H9 (cell line): ENCODE measurements around the gene CLIC6. TPM values are rescaled to one million over a fixed set of nuclear protein-coding genes. Genes with fewer than 3 reads are reported as not detected.

ENCODE experiments used
- DNase-seq: peaks from one replicate; pipeline ENCODE4 v3.0.0-alpha.2; 2017
- H2AFZ ChIP-seq: one replicate; pipeline ENCODE4 v1.6.1; 2013; ENCODE audit warnings: mild to moderate bottlenecking, low read length, control low read depth, moderate library complexity
- H2AK5ac ChIP-seq: 2 replicates; pipeline ENCODE4 v1.6.1; 2013; ENCODE audit warnings: low read length, control low read depth, mixed read lengths; ENCODE audit not compliant: insufficient read length
- H2BK120ac ChIP-seq: one replicate; pipeline ENCODE4 v1.6.1; 2013; ENCODE audit warnings: low read depth, mild to moderate bottlenecking, low read length, control low read depth, inconsistent platforms; ENCODE audit not compliant: poor library complexity, severe bottlenecking
- H2BK12ac ChIP-seq: 2 replicates; pipeline ENCODE4 v1.6.1; 2013; ENCODE audit warnings: low read length, control low read depth, mixed read lengths, low read depth; ENCODE audit not compliant: insufficient read length
- H2BK15ac ChIP-seq: 2 replicates; pipeline ENCODE4 v1.6.1; 2013; ENCODE audit warnings: low read depth, low read length, control low read depth
- H2BK20ac ChIP-seq: one replicate; pipeline ENCODE4 v1.6.1; 2013; ENCODE audit warnings: low read depth, mild to moderate bottlenecking, low read length, control low read depth, inconsistent platforms; ENCODE audit not compliant: poor library complexity, severe bottlenecking
- H2BK5ac ChIP-seq: 2 replicates; pipeline ENCODE4 v1.6.1; 2013; ENCODE audit warnings: low read length, control low read depth, mixed read lengths; ENCODE audit not compliant: insufficient read length
- H3K14ac ChIP-seq: 2 replicates; pipeline ENCODE4 v1.6.1; 2013; ENCODE audit warnings: low read length, control low read depth; ENCODE audit not compliant: insufficient read depth
- H3K18ac ChIP-seq: 2 replicates; pipeline ENCODE4 v1.6.1; 2013; ENCODE audit warnings: low read depth, mild to moderate bottlenecking, mixed read lengths, low read length, control low read depth; ENCODE audit not compliant: insufficient read length
- H3K23ac ChIP-seq: 2 replicates; pipeline ENCODE4 v1.6.1; 2013; ENCODE audit warnings: low read length, control low read depth, mixed read lengths, low read depth; ENCODE audit not compliant: insufficient read length
- H3K23me2 ChIP-seq: 2 replicates; pipeline ENCODE4 v1.6.1; 2013; ENCODE audit warnings: low read depth, mild to moderate bottlenecking, mixed read lengths, low read length, control low read depth; ENCODE audit not compliant: insufficient read length, poor library complexity, severe bottlenecking
- H3K27ac ChIP-seq: 2 replicates; pipeline ENCODE4 v1.5.1; 2013; ENCODE audit warnings: low read length, control low read depth, mixed read lengths, low read depth; ENCODE audit not compliant: insufficient read length
- H3K27me3 ChIP-seq: 2 replicates; pipeline ENCODE4 v1.6.1; 2013; ENCODE audit warnings: low read length, control low read depth, inconsistent platforms; ENCODE audit not compliant: insufficient read depth
- H3K4ac ChIP-seq: 2 replicates; pipeline ENCODE4 v1.6.1; 2013; ENCODE audit warnings: low read depth, mild to moderate bottlenecking, control low read depth, inconsistent platforms, low read length, moderate library complexity
- H3K4me1 ChIP-seq: 2 replicates; pipeline ENCODE4 v1.6.1; 2013; ENCODE audit warnings: low read length, control low read depth, inconsistent platforms; ENCODE audit not compliant: insufficient read depth
- H3K4me2 ChIP-seq: 2 replicates; pipeline ENCODE4 v1.6.1; 2013; ENCODE audit warnings: low read length, control low read depth, mixed read lengths; ENCODE audit not compliant: insufficient read length, insufficient read depth
- H3K56ac ChIP-seq: 2 replicates; pipeline ENCODE4 v1.6.1; 2013; ENCODE audit warnings: low read depth, mild to moderate bottlenecking, mixed read lengths, low read length, control low read depth; ENCODE audit not compliant: insufficient read length
- H3K79me1 ChIP-seq: 2 replicates; pipeline ENCODE4 v1.6.1; 2013; ENCODE audit warnings: low read depth, mild to moderate bottlenecking, moderate library complexity, low read length, control low read depth, inconsistent platforms; ENCODE audit not compliant: insufficient read depth, poor library complexity, severe bottlenecking
- H3K79me2 ChIP-seq: 2 replicates; pipeline ENCODE4 v1.6.1; 2013; ENCODE audit warnings: low read length, control low read depth, inconsistent platforms; ENCODE audit not compliant: insufficient read depth
- H3K9ac ChIP-seq: 2 replicates; pipeline ENCODE4 v1.6.1; 2013; ENCODE audit warnings: low read length, control low read depth, mixed read lengths; ENCODE audit not compliant: insufficient read length; ENCODE audit errors: extremely low read depth
- H3K9me3 ChIP-seq: one replicate; pipeline ENCODE4 v1.6.1; 2013; ENCODE audit warnings: low read depth, low read length, inconsistent platforms; ENCODE audit not compliant: control insufficient read depth
- H3T11ph ChIP-seq: one replicate; pipeline ENCODE4 v1.6.1; 2013; ENCODE audit warnings: mild to moderate bottlenecking, low read length, control low read depth, inconsistent platforms
- H4K20me1 ChIP-seq: one replicate; pipeline ENCODE4 v1.6.1; 2013; ENCODE audit not compliant: control insufficient read depth, insufficient read length, insufficient read depth
- H4K5ac ChIP-seq: 2 replicates; pipeline ENCODE4 v1.6.1; 2013; ENCODE audit warnings: low read depth, mild to moderate bottlenecking, mixed read lengths, low read length, control low read depth; ENCODE audit not compliant: insufficient read length
- H4K8ac ChIP-seq: replicated peaks from 2 replicates; pipeline ENCODE4 v1.6.1; 2013; ENCODE audit warnings: low read length, control low read depth, mixed read lengths, low read depth; ENCODE audit not compliant: insufficient read length
- H4K91ac ChIP-seq: 2 replicates; pipeline ENCODE4 v1.6.1; 2013; ENCODE audit warnings: low read depth, mild to moderate bottlenecking, moderate library complexity, mixed read lengths, low read length, control low read depth; ENCODE audit not compliant: insufficient read length
- H3K27ac Mint-ChIP-seq, 3 experiments: 2 replicates in 2 of 3; 3 replicates in 1 of 3; pipeline ENCODE4 v1.8.0; 2020 to 2021; ENCODE audit warnings: mixed read lengths in 3 of 3, mild to moderate bottlenecking in 1 of 3, moderate library complexity in 1 of 3
- H3K27me3 Mint-ChIP-seq: 2 replicates; pipeline ENCODE4 v1.8.0; 2021; ENCODE audit warnings: low read depth, mild to moderate bottlenecking, moderate library complexity, mixed read lengths
- H3K36me3 Mint-ChIP-seq, 3 experiments: 2 replicates in 2 of 3; 3 replicates in 1 of 3; pipeline ENCODE4 v1.8.0; 2020 to 2021; ENCODE audit warnings: low read depth in 3 of 3, mixed read lengths in 3 of 3; ENCODE audit not compliant: insufficient read depth in 1 of 3
- H3K4me1 Mint-ChIP-seq, 2 experiments: 2 replicates each; pipeline ENCODE4 v1.8.0; 2020; ENCODE audit warnings: mixed read lengths in 2 of 2
- H3K4me3 Mint-ChIP-seq, 2 experiments: 2 replicates in 1 of 2; 3 replicates in 1 of 2; pipeline ENCODE4 v1.8.0; 2020 to 2021; ENCODE audit warnings: mild to moderate bottlenecking in 2 of 2, mixed read lengths in 2 of 2, moderate library complexity in 1 of 2
- H3K9me3 Mint-ChIP-seq, 2 experiments: 2 replicates in 1 of 2; 3 replicates in 1 of 2; pipeline ENCODE4 v1.8.0; 2020; ENCODE audit warnings: mild to moderate bottlenecking in 2 of 2, mixed read lengths in 2 of 2, moderate library complexity in 1 of 2
- WGBS: extraction: QIAGEN DNeasy Blood & Tissue Kit; methylation state at CpG from one replicate; pipeline ENCODE4 v1.1.7; 2013; ENCODE audit warnings: missing lambda C conversion rate, low lambda C conversion rate, mixed read lengths; ENCODE audit not compliant: insufficient read length; ENCODE audit errors: extremely low coverage; 5-methylcytosine and 5-hydroxymethylcytosine counted together
- total RNA-seq: library from RNA; stranded (reverse); gene quantifications from 2 replicates; pipeline ENCODE4 v1.2.1, GENCODE V29; 2021
- TF ChIP-seq, protein P1 (sequence below): fragments of 200-600 bp; sonication (generic); conservative IDR thresholded peaks from 3 replicates; pipeline ENCODE4 v1.8.0; 2021; ENCODE audit warnings: antibody characterized with exemption, mild to moderate bottlenecking

CLIC6 gene
- total RNA-seq, 1 experiment from 2014 or later: 1.3 TPM

- no peaks in the 10 kb centered on the region for H3K9me3 Mint-ChIP-seq
Measured at GRCh38 chr21:34701726-34702125, 32.9 kb downstream of the CLIC6 start.

More at GRCh38 chr21:34701726-34702125, 32.9 kb downstream of the CLIC6 start:
- H3K27me3 ChIP-seq: no peaks in the 10 kb centered on the region
- H3K9me3 ChIP-seq: no peaks in the 10 kb centered on the region
- no peak overlapping the region for H3K9ac ChIP-seq
- no CpG with 5 or more reads among the region's 8 CpGs for WGBS
- no peak overlapping the region for H3K4ac ChIP-seq
- no peak overlapping the region for H2BK20ac ChIP-seq
- no peak overlapping the region for H3K4me3 Mint-ChIP-seq
- no peak overlapping the region for H2AFZ ChIP-seq
- DNase-seq: no peak
- peaks cover 16 to 17% of the 10 kb centered on the region in 2 experiments for H3K4me1 Mint-ChIP-seq
- H3K4me2 ChIP-seq: no peak overlapping the region
- H3K23ac ChIP-seq: no peak overlapping the region
- H2AK5ac ChIP-seq: no peak overlapping the region
- H4K8ac ChIP-seq: no peak overlapping the region
- H3K79me1 ChIP-seq: no peaks in the 10 kb centered on the region
- H3K79me2 ChIP-seq: no peaks in the 10 kb centered on the region
- H2BK5ac ChIP-seq: no peak overlapping the region
- H3K36me3 Mint-ChIP-seq: peaks cover 0 to 5% (median 2%) of the 10 kb centered on the region in 3 experiments; a peak in 2 of 7 replicates
- no peak overlapping the region for H2BK15ac ChIP-seq
- no peak overlapping the region for H3K56ac ChIP-seq
- TF ChIP-seq, protein P1, sequence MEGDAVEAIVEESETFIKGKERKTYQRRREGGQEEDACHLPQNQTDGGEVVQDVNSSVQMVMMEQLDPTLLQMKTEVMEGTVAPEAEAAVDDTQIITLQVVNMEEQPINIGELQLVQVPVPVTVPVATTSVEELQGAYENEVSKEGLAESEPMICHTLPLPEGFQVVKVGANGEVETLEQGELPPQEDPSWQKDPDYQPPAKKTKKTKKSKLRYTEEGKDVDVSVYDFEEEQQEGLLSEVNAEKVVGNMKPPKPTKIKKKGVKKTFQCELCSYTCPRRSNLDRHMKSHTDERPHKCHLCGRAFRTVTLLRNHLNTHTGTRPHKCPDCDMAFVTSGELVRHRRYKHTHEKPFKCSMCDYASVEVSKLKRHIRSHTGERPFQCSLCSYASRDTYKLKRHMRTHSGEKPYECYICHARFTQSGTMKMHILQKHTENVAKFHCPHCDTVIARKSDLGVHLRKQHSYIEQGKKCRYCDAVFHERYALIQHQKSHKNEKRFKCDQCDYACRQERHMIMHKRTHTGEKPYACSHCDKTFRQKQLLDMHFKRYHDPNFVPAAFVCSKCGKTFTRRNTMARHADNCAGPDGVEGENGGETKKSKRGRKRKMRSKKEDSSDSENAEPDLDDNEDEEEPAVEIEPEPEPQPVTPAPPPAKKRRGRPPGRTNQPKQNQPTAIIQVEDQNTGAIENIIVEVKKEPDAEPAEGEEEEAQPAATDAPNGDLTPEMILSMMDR: no peak
- no peak overlapping the region for H4K5ac ChIP-seq
- H3K27ac ChIP-seq: no peak overlapping the region
- H2BK12ac ChIP-seq: no peak overlapping the region
- no peak overlapping the region for H3T11ph ChIP-seq
- no peak overlapping the region for H3K18ac ChIP-seq
- no peaks in the 10 kb centered on the region for H4K20me1 ChIP-seq
- H3K27me3 Mint-ChIP-seq: no peaks in the 10 kb centered on the region; the same call in 1 of the 2 replicates
- H4K91ac ChIP-seq: no peak overlapping the region
- H3K23me2 ChIP-seq: no peaks in the 10 kb centered on the region
- H2BK120ac ChIP-seq: no peak overlapping the region
- H3K27ac Mint-ChIP-seq: no peak overlapping the region
- no peaks in the 10 kb centered on the region; the same call in 1 of the 2 replicates for H3K4me1 ChIP-seq
- H3K14ac ChIP-seq: no peak overlapping the region
